H9 (cell line): ENCODE data around the gene FADS2. TPM values are rescaled to one million over a fixed set of nuclear protein-coding genes. Genes with fewer than 3 reads are reported as not detected.

Experiments
- DNase-seq: peaks from one replicate; pipeline ENCODE4 v3.0.0-alpha.2; 2017
- H2AFZ ChIP-seq: one replicate; pipeline ENCODE4 v1.6.1; 2013; ENCODE audit warnings: mild to moderate bottlenecking, low read length, control low read depth, moderate library complexity
- H2AK5ac ChIP-seq: 2 replicates; pipeline ENCODE4 v1.6.1; 2013; ENCODE audit warnings: low read length, control low read depth, mixed read lengths; ENCODE audit not compliant: insufficient read length
- H2BK120ac ChIP-seq: one replicate; pipeline ENCODE4 v1.6.1; 2013; ENCODE audit warnings: low read depth, mild to moderate bottlenecking, low read length, control low read depth, inconsistent platforms; ENCODE audit not compliant: poor library complexity, severe bottlenecking
- H2BK12ac ChIP-seq: 2 replicates; pipeline ENCODE4 v1.6.1; 2013; ENCODE audit warnings: low read length, control low read depth, mixed read lengths, low read depth; ENCODE audit not compliant: insufficient read length
- H2BK15ac ChIP-seq: 2 replicates; pipeline ENCODE4 v1.6.1; 2013; ENCODE audit warnings: low read depth, low read length, control low read depth
- H2BK20ac ChIP-seq: one replicate; pipeline ENCODE4 v1.6.1; 2013; ENCODE audit warnings: low read depth, mild to moderate bottlenecking, low read length, control low read depth, inconsistent platforms; ENCODE audit not compliant: poor library complexity, severe bottlenecking
- H2BK5ac ChIP-seq: 2 replicates; pipeline ENCODE4 v1.6.1; 2013; ENCODE audit warnings: low read length, control low read depth, mixed read lengths; ENCODE audit not compliant: insufficient read length
- H3K14ac ChIP-seq: 2 replicates; pipeline ENCODE4 v1.6.1; 2013; ENCODE audit warnings: low read length, control low read depth; ENCODE audit not compliant: insufficient read depth
- H3K18ac ChIP-seq: 2 replicates; pipeline ENCODE4 v1.6.1; 2013; ENCODE audit warnings: low read depth, mild to moderate bottlenecking, mixed read lengths, low read length, control low read depth; ENCODE audit not compliant: insufficient read length
- H3K23ac ChIP-seq: 2 replicates; pipeline ENCODE4 v1.6.1; 2013; ENCODE audit warnings: low read length, control low read depth, mixed read lengths, low read depth; ENCODE audit not compliant: insufficient read length
- H3K23me2 ChIP-seq: 2 replicates; pipeline ENCODE4 v1.6.1; 2013; ENCODE audit warnings: low read depth, mild to moderate bottlenecking, mixed read lengths, low read length, control low read depth; ENCODE audit not compliant: insufficient read length, poor library complexity, severe bottlenecking
- H3K27ac ChIP-seq: 2 replicates; pipeline ENCODE4 v1.5.1; 2013; ENCODE audit warnings: low read length, control low read depth, mixed read lengths, low read depth; ENCODE audit not compliant: insufficient read length
- H3K27me3 ChIP-seq: 2 replicates; pipeline ENCODE4 v1.6.1; 2013; ENCODE audit warnings: low read length, control low read depth, inconsistent platforms; ENCODE audit not compliant: insufficient read depth
- H3K4ac ChIP-seq: 2 replicates; pipeline ENCODE4 v1.6.1; 2013; ENCODE audit warnings: low read depth, mild to moderate bottlenecking, control low read depth, inconsistent platforms, low read length, moderate library complexity
- H3K4me1 ChIP-seq: 2 replicates; pipeline ENCODE4 v1.6.1; 2013; ENCODE audit warnings: low read length, control low read depth, inconsistent platforms; ENCODE audit not compliant: insufficient read depth
- H3K4me2 ChIP-seq: 2 replicates; pipeline ENCODE4 v1.6.1; 2013; ENCODE audit warnings: low read length, control low read depth, mixed read lengths; ENCODE audit not compliant: insufficient read length, insufficient read depth
- H3K56ac ChIP-seq: 2 replicates; pipeline ENCODE4 v1.6.1; 2013; ENCODE audit warnings: low read depth, mild to moderate bottlenecking, mixed read lengths, low read length, control low read depth; ENCODE audit not compliant: insufficient read length
- H3K79me1 ChIP-seq: 2 replicates; pipeline ENCODE4 v1.6.1; 2013; ENCODE audit warnings: low read depth, mild to moderate bottlenecking, moderate library complexity, low read length, control low read depth, inconsistent platforms; ENCODE audit not compliant: insufficient read depth, poor library complexity, severe bottlenecking
- H3K79me2 ChIP-seq: 2 replicates; pipeline ENCODE4 v1.6.1; 2013; ENCODE audit warnings: low read length, control low read depth, inconsistent platforms; ENCODE audit not compliant: insufficient read depth
- H3K9ac ChIP-seq: 2 replicates; pipeline ENCODE4 v1.6.1; 2013; ENCODE audit warnings: low read length, control low read depth, mixed read lengths; ENCODE audit not compliant: insufficient read length; ENCODE audit errors: extremely low read depth
- H3K9me3 ChIP-seq: one replicate; pipeline ENCODE4 v1.6.1; 2013; ENCODE audit warnings: low read depth, low read length, inconsistent platforms; ENCODE audit not compliant: control insufficient read depth
- H3T11ph ChIP-seq: one replicate; pipeline ENCODE4 v1.6.1; 2013; ENCODE audit warnings: mild to moderate bottlenecking, low read length, control low read depth, inconsistent platforms
- H4K20me1 ChIP-seq: one replicate; pipeline ENCODE4 v1.6.1; 2013; ENCODE audit not compliant: control insufficient read depth, insufficient read length, insufficient read depth
- H4K5ac ChIP-seq: 2 replicates; pipeline ENCODE4 v1.6.1; 2013; ENCODE audit warnings: low read depth, mild to moderate bottlenecking, mixed read lengths, low read length, control low read depth; ENCODE audit not compliant: insufficient read length
- H4K8ac ChIP-seq: replicated peaks from 2 replicates; pipeline ENCODE4 v1.6.1; 2013; ENCODE audit warnings: low read length, control low read depth, mixed read lengths, low read depth; ENCODE audit not compliant: insufficient read length
- H4K91ac ChIP-seq: 2 replicates; pipeline ENCODE4 v1.6.1; 2013; ENCODE audit warnings: low read depth, mild to moderate bottlenecking, moderate library complexity, mixed read lengths, low read length, control low read depth; ENCODE audit not compliant: insufficient read length
- H3K27ac Mint-ChIP-seq, 3 experiments: 2 replicates in 2 of 3; 3 replicates in 1 of 3; pipeline ENCODE4 v1.8.0; 2020 to 2021; ENCODE audit warnings: mixed read lengths in 3 of 3, mild to moderate bottlenecking in 1 of 3, moderate library complexity in 1 of 3
- H3K27me3 Mint-ChIP-seq: 2 replicates; pipeline ENCODE4 v1.8.0; 2021; ENCODE audit warnings: low read depth, mild to moderate bottlenecking, moderate library complexity, mixed read lengths
- H3K36me3 Mint-ChIP-seq, 3 experiments: 2 replicates in 2 of 3; 3 replicates in 1 of 3; pipeline ENCODE4 v1.8.0; 2020 to 2021; ENCODE audit warnings: low read depth in 3 of 3, mixed read lengths in 3 of 3; ENCODE audit not compliant: insufficient read depth in 1 of 3
- H3K4me1 Mint-ChIP-seq, 2 experiments: 2 replicates each; pipeline ENCODE4 v1.8.0; 2020; ENCODE audit warnings: mixed read lengths in 2 of 2
- H3K4me3 Mint-ChIP-seq, 2 experiments: 2 replicates in 1 of 2; 3 replicates in 1 of 2; pipeline ENCODE4 v1.8.0; 2020 to 2021; ENCODE audit warnings: mild to moderate bottlenecking in 2 of 2, mixed read lengths in 2 of 2, moderate library complexity in 1 of 2
- H3K9me3 Mint-ChIP-seq, 2 experiments: 2 replicates in 1 of 2; 3 replicates in 1 of 2; pipeline ENCODE4 v1.8.0; 2020; ENCODE audit warnings: mild to moderate bottlenecking in 2 of 2, mixed read lengths in 2 of 2, moderate library complexity in 1 of 2
- WGBS: extraction: QIAGEN DNeasy Blood & Tissue Kit; methylation state at CpG from one replicate; pipeline ENCODE4 v1.1.7; 2013; ENCODE audit warnings: missing lambda C conversion rate, low lambda C conversion rate, mixed read lengths; ENCODE audit not compliant: insufficient read length; ENCODE audit errors: extremely low coverage; 5-methylcytosine and 5-hydroxymethylcytosine counted together
- total RNA-seq: library from RNA; stranded (reverse); gene quantifications from 2 replicates; pipeline ENCODE4 v1.2.1, GENCODE V29; 2021
- TF ChIP-seq, protein P1 (sequence below): fragments of 200-600 bp; sonication (generic); conservative IDR thresholded peaks from 3 replicates; pipeline ENCODE4 v1.8.0; 2021; ENCODE audit warnings: antibody characterized with exemption, mild to moderate bottlenecking

Gene FADS2
- total RNA-seq, 1 experiment from 2014 or later: 322 TPM

DNA sequence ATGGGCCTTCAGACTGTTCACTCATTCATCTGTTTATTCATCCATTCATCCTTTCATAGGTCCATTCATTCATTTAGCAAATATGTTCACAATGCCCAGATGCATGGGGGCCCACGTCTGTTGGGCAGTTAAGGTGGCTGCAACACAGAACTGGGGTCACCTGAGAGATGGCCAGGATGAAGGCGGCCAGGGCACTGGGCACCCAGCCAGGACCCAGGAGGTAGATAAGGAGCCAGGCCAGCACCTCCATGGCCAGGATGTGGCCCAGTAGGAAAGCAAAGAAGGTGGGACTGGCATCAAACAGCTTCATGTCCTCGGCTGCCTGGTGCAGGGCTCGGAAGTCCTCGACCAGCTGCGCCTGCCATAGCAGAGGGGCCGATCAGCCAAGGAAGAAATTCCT, 51.1 kb downstream of the FADS2 start:
- Histone ChIP-seq H3K23me2 (peaks cover 2% of the 10 kb centered on the region), H3K4me2 (no peak overlapping the region), H3K14ac (no peak overlapping the region), H3K9me3 (no peaks in the 10 kb centered on the region), H3K4me1 (peaks cover 7% of the 10 kb centered on the region; the same call in 1 of the 2 replicates), H3T11ph (no peak overlapping the region), H4K20me1 (no peaks in the 10 kb centered on the region), H3K18ac (no peak overlapping the region), H3K27me3 (no peaks in the 10 kb centered on the region), H2BK20ac (no peak overlapping the region), H2BK120ac (no peak overlapping the region), H3K9ac (no peak overlapping the region), H3K56ac (no peak overlapping the region), H3K27ac (no peak overlapping the region), H2BK12ac (no peak overlapping the region), H4K91ac (no peak overlapping the region), H4K5ac (no peak overlapping the region), H3K23ac (no peak overlapping the region), H3K79me1 (no peaks in the 10 kb centered on the region), H2AFZ (no peak overlapping the region), H4K8ac (no peak overlapping the region), H3K79me2 (no peaks in the 10 kb centered on the region), H2BK15ac (no peak overlapping the region), H3K4ac (no peak overlapping the region), H2BK5ac (no peak overlapping the region), H2AK5ac (no peak overlapping the region)
- Mint-ChIP-seq H3K27ac (no peak overlapping the region), H3K4me3 (no peak overlapping the region), H3K27me3 (peaks cover 1% of the 10 kb centered on the region; the same call in 1 of the 2 replicates), H3K4me1 (peaks cover 30 to 34% of the 10 kb centered on the region in 2 experiments), H3K36me3 (peaks cover 0 to 3% (median 0%) of the 10 kb centered on the region in 3 experiments; a peak in 2 of 7 replicates), H3K9me3 (no peaks in the 10 kb centered on the region)
- DNase-seq: no peak
- no CpG with 5 or more reads among the region's 7 CpGs for WGBS
- TF ChIP-seq, protein P1, sequence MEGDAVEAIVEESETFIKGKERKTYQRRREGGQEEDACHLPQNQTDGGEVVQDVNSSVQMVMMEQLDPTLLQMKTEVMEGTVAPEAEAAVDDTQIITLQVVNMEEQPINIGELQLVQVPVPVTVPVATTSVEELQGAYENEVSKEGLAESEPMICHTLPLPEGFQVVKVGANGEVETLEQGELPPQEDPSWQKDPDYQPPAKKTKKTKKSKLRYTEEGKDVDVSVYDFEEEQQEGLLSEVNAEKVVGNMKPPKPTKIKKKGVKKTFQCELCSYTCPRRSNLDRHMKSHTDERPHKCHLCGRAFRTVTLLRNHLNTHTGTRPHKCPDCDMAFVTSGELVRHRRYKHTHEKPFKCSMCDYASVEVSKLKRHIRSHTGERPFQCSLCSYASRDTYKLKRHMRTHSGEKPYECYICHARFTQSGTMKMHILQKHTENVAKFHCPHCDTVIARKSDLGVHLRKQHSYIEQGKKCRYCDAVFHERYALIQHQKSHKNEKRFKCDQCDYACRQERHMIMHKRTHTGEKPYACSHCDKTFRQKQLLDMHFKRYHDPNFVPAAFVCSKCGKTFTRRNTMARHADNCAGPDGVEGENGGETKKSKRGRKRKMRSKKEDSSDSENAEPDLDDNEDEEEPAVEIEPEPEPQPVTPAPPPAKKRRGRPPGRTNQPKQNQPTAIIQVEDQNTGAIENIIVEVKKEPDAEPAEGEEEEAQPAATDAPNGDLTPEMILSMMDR: no peak
